GM19239 (cell line): Measurements from ENCODE around the gene KXD1.

Experiments used
- DNase-seq: peaks from one replicate; pipeline ENCODE4 v3.0.0; 2011; ENCODE audit warnings: low spot score; ENCODE audit not compliant: insufficient read length
- FAIRE-seq: peaks from 2 replicates; lab custom pipeline; 2011; peaks lifted over from hg19 to GRCh38; lab: Jason Lieb, UNC

The KXD1 gene

GRCh38 chr19:18610245-18610555, 52.5 kb downstream of the KXD1 start:
- DNase-seq (no peak), FAIRE-seq (no peak)

GRCh38 chr19:18610556-18611326, 53.1 kb downstream of the KXD1 start:
- no peak for FAIRE-seq
- DNase-seq = no peak

- FAIRE-seq = no peak
- DNase-seq = no peak
Measured at GRCh38 chr19:18611327-18612050, 53.8 kb downstream of the KXD1 start.

- FAIRE-seq = no peak
- DNase-seq = no peak
Measured at GRCh38 chr19:18612051-18612771, 54.5 kb downstream of the KXD1 start.

GRCh38 chr19:18612772-18613588, 55.3 kb downstream of the KXD1 start, which contains the start of gene TMEM59L:
TSS of gene TMEM59L (plus strand) at chr19:18612870. CDS start at chr19:18612959, 89 bp downstream.
- no peak for DNase-seq
- FAIRE-seq = no peak

GRCh38 chr19:18613589-18614234, 56.0 kb downstream of the KXD1 start:
- no peak for DNase-seq
- FAIRE-seq = no peak

- no peak for FAIRE-seq
- no peak for DNase-seq
Measured at GRCh38 chr19:18616023-18616422, 58.4 kb downstream of the KXD1 start.

GRCh38 chr19:18617562-18617961, 59.9 kb downstream of the KXD1 start:
- no peak for DNase-seq
- FAIRE-seq = no peak

- DNase-seq = no peak
- no peak for FAIRE-seq
Measured at GRCh38 chr19:18618236-18618635, 60.6 kb downstream of the KXD1 start.
